AML-193 (cell line): Measurements from ENCODE around the gene JAKMIP1.

Source experiments
- DNase-seq, 2 experiments: peaks; one replicate each; lab custom pipeline; 2025; lab: John Stamatoyannopoulos, UW

Gene JAKMIP1

GRCh38 chr4:6201580-6202091, 1.3 kb upstream of the JAKMIP1 start:
- DNase-seq: no peak

- DNase-seq: no peak
Observed at GRCh38 chr4:6200922-6201362, 593 bp upstream of the JAKMIP1 start.

- no peak for DNase-seq
Observed at GRCh38 chr4:6199422-6199921, 877 bp downstream of the JAKMIP1 start.

GRCh38 chr4:6198768-6199421, 1.5 kb downstream of the JAKMIP1 start:
- no peak for DNase-seq

GRCh38 chr4:6198278-6198677, 2.1 kb downstream of the JAKMIP1 start:
- DNase-seq: no peak

DNA sequence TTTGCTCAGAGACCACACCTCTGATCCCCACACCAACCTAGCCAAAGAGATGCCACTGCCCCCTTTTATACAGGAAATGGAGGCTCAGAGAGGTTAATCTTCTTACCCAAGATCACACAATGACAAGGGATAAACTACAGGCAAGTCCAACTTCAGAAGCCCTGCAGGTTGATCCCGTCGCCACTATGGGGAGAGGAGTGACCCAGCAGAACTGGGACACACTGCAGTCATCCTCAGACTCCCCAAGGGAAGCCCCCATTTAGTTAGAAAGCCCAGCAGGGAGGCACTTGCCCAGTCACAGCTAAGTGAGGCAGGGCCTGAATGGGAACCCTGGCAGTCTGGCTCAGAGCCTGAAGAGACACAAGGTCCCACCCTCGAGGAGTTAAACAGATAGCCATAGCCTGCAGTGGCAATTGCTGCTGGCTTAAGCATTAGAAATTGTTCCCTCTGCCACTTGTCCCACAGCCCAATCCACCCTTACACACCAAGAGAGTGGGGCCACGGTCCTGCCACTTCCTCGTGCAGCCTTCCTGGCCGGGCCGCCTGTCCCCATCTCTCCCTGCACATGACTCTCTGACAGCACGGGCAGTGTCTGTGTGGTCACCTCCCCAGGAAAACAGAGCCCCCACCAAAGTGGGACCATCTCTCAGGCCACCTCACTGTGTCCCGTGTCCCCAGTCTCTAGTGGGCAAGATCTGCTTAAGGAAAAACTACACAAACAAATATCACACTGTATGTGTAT, 2.7 kb downstream of the JAKMIP1 start:
- no peak for DNase-seq

- DNase-seq: no peak
Observed at GRCh38 chr4:6196871-6197270, 3.5 kb downstream of the JAKMIP1 start.

- no peak for DNase-seq
Observed at GRCh38 chr4:6196324-6196723, 4.0 kb downstream of the JAKMIP1 start.

DNA sequence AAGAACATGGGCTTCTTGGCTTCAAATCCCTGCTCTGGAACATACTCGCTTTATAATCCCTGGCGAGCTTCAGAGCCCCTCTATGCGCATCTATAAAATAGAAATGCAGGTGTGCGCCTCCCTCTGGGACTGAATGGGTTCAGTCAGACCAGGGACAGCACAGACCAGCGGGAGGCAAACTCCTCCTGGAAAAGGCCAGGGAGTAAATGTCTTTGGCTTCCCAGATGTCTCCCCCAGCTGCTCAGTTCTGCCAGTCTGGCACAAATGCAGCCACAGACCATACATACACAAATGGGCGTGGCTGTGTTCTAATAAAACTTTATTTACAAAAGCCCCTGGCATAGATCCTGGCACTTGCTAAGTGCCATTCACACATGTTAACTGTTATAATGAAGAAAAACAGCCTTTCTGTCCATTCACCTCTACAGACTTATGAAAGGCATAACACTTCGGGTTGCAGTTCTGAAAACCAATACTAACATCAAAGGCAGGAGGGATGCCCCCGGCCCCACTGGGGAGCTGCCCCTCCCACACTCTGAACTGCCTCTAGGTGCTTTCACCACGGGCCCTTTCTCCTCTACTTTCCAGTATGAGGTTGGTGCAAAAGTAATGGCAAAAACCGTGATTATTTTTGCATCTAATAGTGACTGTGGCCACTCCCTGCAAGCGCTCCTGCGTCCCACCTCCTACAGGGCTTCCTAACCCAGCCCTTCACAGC, 4.6 kb downstream of the JAKMIP1 start:
- no peak for DNase-seq

GRCh38 chr4:6194458-6195195, 5.7 kb downstream of the JAKMIP1 start:
- DNase-seq: no peak

DNA sequence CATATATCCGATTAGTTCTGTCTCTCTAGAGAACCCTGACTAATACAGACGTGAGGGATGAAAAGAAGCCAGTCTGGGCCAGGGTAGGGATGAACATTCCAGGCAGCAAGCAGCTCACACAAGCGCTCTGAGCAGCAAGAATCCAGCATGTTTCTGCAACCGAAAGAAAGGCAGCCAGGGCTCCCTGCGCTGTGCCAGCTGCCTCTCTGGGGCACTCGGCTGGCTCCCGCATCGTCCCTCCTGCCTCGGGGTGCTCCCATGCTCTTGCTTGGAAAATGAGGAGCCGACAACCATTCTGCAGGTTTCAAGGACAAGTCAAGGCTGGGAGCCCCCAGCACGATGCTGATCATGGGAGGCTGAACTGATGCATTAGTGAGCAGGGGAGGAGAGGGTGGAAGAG, 7.0 kb downstream of the JAKMIP1 start:
- no peak for DNase-seq

DNA sequence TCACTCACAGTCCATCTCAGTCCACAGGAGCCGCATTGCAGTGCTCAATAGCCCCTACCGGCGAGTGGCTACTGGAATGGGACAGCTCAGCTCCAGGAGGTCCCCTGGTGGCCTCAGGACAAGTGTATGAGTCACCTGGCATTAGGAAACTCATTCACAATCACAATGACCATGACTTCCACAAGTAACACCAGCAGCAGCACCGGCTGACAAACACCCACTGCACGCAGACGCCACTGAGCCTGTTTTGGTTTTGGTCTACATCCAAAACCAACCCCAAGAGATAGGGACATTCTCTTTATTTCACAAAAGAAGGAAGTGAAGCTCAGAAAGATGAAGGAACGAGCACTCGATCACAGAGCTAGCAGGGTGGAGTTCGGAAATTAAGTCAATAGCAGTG, 8.1 kb downstream of the JAKMIP1 start:
- DNase-seq: no peak

DNA sequence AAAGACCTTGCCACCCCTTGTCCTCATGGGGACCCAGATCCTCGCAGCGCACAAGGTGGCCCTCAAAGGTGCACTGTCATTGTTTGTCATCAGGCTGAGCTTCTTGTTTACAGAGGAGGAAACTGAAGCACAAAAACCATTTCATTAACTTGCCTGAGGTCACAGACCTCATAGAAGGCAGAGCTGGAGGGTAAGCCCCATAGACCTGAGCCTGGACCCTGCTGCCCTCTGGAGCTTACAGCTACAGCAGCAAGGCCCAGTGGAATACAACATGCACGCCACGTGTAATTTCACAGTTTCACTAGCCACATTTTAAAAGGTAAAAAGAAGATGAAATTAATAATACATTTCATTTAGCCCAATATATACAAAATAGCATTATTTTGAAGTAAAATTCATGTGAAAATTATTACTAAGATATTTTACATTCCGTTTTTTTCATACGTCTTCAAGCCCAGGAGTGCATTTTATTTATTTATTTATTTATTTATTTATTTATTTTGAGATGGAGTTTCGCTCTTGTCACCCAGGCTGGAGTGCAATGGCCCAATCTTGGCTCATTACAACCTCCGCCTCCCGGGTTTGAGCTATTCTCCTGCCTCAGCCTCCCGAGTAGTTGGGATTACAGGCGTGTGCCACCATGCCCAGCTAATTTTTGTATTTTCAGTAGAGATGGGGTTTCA, 8.8 kb downstream of the JAKMIP1 start:
- no peak for DNase-seq

GRCh38 chr4:6190486-6190885, 9.9 kb downstream of the JAKMIP1 start:
- DNase-seq: no peak

DNA sequence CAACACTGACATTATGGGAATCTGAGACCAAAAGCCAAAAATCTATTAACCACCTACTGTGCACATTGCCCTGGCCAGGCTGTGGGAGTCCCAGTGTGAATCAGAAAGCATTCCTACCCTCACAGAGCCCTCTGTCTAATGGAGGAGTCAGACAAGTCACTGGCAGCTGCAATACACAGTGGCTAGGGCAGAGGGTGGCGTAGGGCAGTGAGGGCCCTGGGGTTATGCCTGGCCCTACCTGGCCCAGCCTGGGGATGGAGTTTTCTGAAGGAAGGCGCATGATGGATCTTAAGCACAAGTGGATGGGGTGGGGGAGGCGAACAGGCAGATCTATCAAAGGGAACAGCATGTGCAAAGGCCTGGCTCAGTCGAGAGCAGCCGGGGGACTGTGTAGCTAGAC, 10.8 kb downstream of the JAKMIP1 start:
- DNase-seq: no peak

DNA sequence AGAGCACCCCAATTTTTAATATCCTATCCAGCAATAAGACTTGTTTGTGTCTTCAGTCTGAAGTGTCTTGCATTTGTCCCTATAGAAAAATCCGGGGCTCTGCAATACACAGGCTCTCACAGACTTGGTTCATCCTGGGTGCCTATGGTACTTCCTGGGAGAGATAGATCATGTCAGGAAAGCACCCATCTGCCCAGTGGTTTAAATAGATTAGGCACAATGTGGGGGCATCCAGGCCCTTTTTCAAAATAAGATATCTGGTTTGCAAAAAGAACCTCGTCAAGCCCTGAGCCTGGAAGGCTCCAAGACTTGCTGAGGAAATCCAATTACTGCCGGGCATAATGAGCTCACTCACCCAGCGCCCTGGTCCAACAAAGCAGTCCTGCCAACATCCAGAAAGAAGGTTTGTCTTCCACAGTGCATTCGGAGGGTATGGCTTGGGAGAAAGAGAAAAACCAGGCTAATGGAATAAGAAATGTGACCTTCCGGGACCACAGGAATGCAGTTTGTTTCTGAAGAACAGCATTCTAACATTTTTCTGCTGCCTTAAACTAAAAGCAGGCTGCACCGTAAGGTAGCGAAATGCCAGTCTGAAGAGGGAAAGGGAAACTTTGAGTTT, 11.6 kb downstream of the JAKMIP1 start:
- DNase-seq: no peak

GRCh38 chr4:6184169-6184568, 16.2 kb downstream of the JAKMIP1 start:
- no peak for DNase-seq

DNA sequence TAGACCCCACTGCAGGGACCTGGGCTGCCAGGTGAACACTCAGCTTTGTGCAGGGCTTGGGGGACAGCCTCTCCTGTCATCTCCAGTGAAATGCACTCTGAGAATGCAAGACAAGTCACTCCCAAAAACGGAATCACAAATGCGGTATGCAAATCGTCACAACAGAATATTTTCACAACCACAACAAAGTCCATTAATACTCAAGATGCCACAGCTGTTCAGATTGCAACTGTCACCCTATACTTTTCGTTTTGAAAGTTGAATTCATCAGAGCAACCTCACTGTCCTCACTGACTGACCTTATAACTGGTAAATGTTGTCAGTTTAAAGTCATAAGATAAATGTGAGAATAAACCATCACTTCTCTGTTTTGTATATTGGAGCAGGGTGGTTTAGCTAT, 16.6 kb downstream of the JAKMIP1 start:
- DNase-seq: no peak

DNA sequence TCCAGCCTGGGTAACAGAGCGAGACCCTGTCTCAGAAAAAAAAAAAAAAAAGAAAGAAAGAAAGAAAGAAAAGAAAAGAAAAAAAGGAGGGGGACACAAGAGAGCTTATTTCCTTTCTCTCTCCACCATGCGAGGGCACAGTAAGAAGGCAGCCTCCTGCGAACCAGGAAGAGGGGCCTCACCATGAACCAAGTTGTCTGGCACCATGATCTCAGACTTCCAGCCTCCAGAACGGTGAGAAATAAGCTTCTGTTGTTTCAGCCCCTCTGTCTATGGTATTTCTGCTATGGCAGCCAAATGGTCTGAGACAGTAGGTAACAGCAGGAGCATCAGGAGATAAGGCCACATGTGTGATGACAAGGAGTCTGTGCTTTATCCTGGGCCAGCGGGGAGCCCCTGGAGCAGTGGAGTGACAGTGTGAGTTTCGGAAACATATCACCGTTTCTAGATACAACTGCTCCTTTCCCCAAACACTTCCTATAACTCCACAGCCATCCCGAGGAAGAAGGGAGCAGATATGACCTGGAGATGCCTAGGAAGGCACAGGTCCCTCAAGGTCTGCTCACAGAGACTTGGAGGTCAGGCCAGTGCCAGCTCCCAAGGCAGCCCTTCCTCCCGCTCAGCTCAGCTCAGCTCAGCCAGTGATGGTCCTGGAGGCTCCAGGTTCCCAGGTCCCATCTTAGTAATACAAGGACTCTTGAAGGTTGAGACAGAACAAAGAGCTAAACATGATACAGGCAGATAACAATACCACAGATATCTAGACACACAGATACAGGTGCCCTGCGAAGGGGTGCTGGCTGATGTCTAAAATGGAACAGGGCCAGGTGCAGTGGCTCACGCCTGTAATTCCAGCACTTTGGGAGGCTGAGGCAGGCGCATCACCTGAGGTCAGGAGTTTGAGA, 17.7 kb downstream of the JAKMIP1 start:
- no peak for DNase-seq
